SKM-1 (cell line): Measurements from ENCODE around the gene ZNF630.
"Not testable (repeated sequence)": the region's sequence is repeated elsewhere in the genome, so short reads cannot be mapped to it uniquely, and the experiment has no call there.

ENCODE experiments used
- DNase-seq: peaks from one replicate; lab custom pipeline; 2025; ENCODE audit not compliant: unreplicated experiment; lab: John Stamatoyannopoulos, UW

Gene ZNF630

GRCh38 chrX:48030237-48030636 lies 41.2 kb downstream of the ZNF630 start:
- no peak for DNase-seq

- DNase-seq = no peak
Observed at GRCh38 chrX:48028091-48028490, 43.3 kb downstream of the ZNF630 start.

- not testable (repeated sequence) for DNase-seq
Observed at GRCh38 chrX:48027545-48027944, 43.9 kb downstream of the ZNF630 start.

GRCh38 chrX:48025561-48025960 lies 45.9 kb downstream of the ZNF630 start:
- DNase-seq = peak; percentile 24

- no peak for DNase-seq
Observed at GRCh38 chrX:48022738-48023137, 48.7 kb downstream of the ZNF630 start.

GRCh38 chrX:48022100-48022499 lies 49.3 kb downstream of the ZNF630 start:
- DNase-seq = no peak

- peak; percentile 47 for DNase-seq
Observed at GRCh38 chrX:48021026-48021900, 50.2 kb downstream of the ZNF630 start.

GRCh38 chrX:48020472-48020871 lies 51.0 kb downstream of the ZNF630 start:
- DNase-seq = not testable (repeated sequence)

- DNase-seq = not testable (repeated sequence)
Observed at GRCh38 chrX:48019892-48020291, 51.5 kb downstream of the ZNF630 start.

GRCh38 chrX:48016583-48017310 lies 54.7 kb downstream of the ZNF630 start:
- not testable (repeated sequence) for DNase-seq

GRCh38 chrX:48009445-48009960 lies 61.9 kb downstream of the ZNF630 start:
- not testable (repeated sequence) for DNase-seq
